ENCODE measurements around the gene CHRND. TPM values are rescaled to one million over a fixed set of nuclear protein-coding genes. Genes with fewer than 3 reads are reported as not detected.

CHRND gene
- total and polyA plus RNA-seq, 4 donors: not detected

GRCh38 chr2:232544674-232545073 is 18.7 kb downstream of the CHRND start:
- Histone ChIP-seq H3K27ac (ENCODE audit: low read depth in 1 of 2, low read length in 2 of 2) (no peak overlapping the region), H3K36me3 (ENCODE audit: control insufficient read depth in 4 of 4, insufficient read depth in 3 of 4, low read depth in 1 of 4, low read length in 3 of 4) (no peaks in the 10 kb centered on the region), H3K4me1 (ENCODE audit: control insufficient read depth in 4 of 4, insufficient read depth in 4 of 4, low read length in 3 of 4) (peaks cover 0 to 7% (median under 1%) of the 10 kb centered on the region in 4 donors), H3K9ac (ENCODE audit: low read depth in 1 of 2, low read length in 2 of 2) (no peak overlapping the region), H3K9me3 (ENCODE audit: control insufficient read depth in 4 of 4, low read length in 3 of 4) (no peaks in the 10 kb centered on the region), H3K4me3 (ENCODE audit: low read depth in 1 of 3, low read length in 3 of 3) (no peak overlapping the region), H3K27me3 (ENCODE audit: control insufficient read depth in 4 of 4, insufficient read depth in 4 of 4, low read length in 3 of 4) (no peaks in the 10 kb centered on the region)
- 95% methylated on average over 6 of the region's 6 CpGs for WGBS
- DNase-seq (ENCODE audit: low spot score): no peak
- TF ChIP-seq REST (IDR thresholded peaks at IDR 0.05) (no peak), RXRA (IDR thresholded peaks at IDR 0.05) (no peak), RAD21 (IDR thresholded peaks at IDR 0.05) (no peak), SP1 (IDR thresholded peaks at IDR 0.05) (no peak), HNF4A (conservative IDR thresholded peaks at IDR 0.05) (no peak), NR2F2 (IDR thresholded peaks at IDR 0.05) (no peak), EGR1 (IDR thresholded peaks at IDR 0.05; ENCODE audit: low read depth in 2 of 2) (no peak), HNF4G (IDR thresholded peaks at IDR 0.05) (no peak), FOXA2 (IDR thresholded peaks at IDR 0.05) (no peak), TAF1 (conservative IDR thresholded peaks at IDR 0.05) (no peak), JUND (IDR thresholded peaks at IDR 0.05) (no peak), CTCF (IDR thresholded peaks at IDR 0.05; ENCODE audit: low read depth, low read length, missing input control) (no peak), FOXA1 (IDR thresholded peaks at IDR 0.05) (no peak), MAX (IDR thresholded peaks at IDR 0.05) (no peak), ATF3 (IDR thresholded peaks at IDR 0.05) (no peak), YY1 (IDR thresholded peaks at IDR 0.05) (no peak)

GRCh38 chr2:232545511-232546375 is 19.8 kb downstream of the CHRND start:
- no peak overlapping the region for H3K4me3 ChIP-seq (ENCODE audit: low read depth in 1 of 3, low read length in 3 of 3)
- no peaks in the 10 kb centered on the region for H3K27me3 ChIP-seq (ENCODE audit: control insufficient read depth in 4 of 4, insufficient read depth in 4 of 4, low read length in 3 of 4)
- H3K4me1 ChIP-seq (ENCODE audit: control insufficient read depth in 4 of 4, insufficient read depth in 4 of 4, low read length in 3 of 4): peaks cover 0 to 9% (median 2%) of the 10 kb centered on the region in 4 donors
- WGBS: 88% methylated on average over 17 of the region's 17 CpGs
- TF ChIP-seq SP1 (IDR thresholded peaks at IDR 0.05) (no peak), FOXA1 (IDR thresholded peaks at IDR 0.05) (no peak), YY1 (IDR thresholded peaks at IDR 0.05) (no peak), EGR1 (IDR thresholded peaks at IDR 0.05; ENCODE audit: low read depth in 2 of 2) (no peak), NR2F2 (IDR thresholded peaks at IDR 0.05) (no peak), FOXA2 (IDR thresholded peaks at IDR 0.05) (no peak), RXRA (IDR thresholded peaks at IDR 0.05) (no peak), MAX (IDR thresholded peaks at IDR 0.05) (no peak), GABPA (IDR thresholded peaks at IDR 0.05 in 1 of 2, conservative IDR thresholded peaks at IDR 0.05 in 1 of 2) (no peak), ZBTB33 (IDR thresholded peaks at IDR 0.05) (no peak), ATF3 (IDR thresholded peaks at IDR 0.05) (no peak), JUND (IDR thresholded peaks at IDR 0.05) (no peak), HNF4A (conservative IDR thresholded peaks at IDR 0.05) (no peak), HNF4G (IDR thresholded peaks at IDR 0.05) (no peak)
- H3K9ac ChIP-seq (ENCODE audit: low read depth in 1 of 2, low read length in 2 of 2): no peak overlapping the region
- H3K9me3 ChIP-seq (ENCODE audit: control insufficient read depth in 4 of 4, low read length in 3 of 4): no peaks in the 10 kb centered on the region
- no peak overlapping the region for H3K27ac ChIP-seq (ENCODE audit: low read depth in 1 of 2, low read length in 2 of 2)
- DNase-seq (ENCODE audit: low spot score): no peak
- H3K36me3 ChIP-seq (ENCODE audit: control insufficient read depth in 4 of 4, insufficient read depth in 3 of 4, low read depth in 1 of 4, low read length in 3 of 4): no peaks in the 10 kb centered on the region

Data from liver (tissue), 9 donors.